SK-N-MC (cell line): ENCODE data around the gene ACAA2.

ENCODE experiments used
- EZH2 ChIP-seq: fragments of 200-600 bp; sonication (generic); IDR thresholded peaks from one replicate; pipeline ENCODE4 v1.6.1; 2017; ENCODE audit warnings: antibody characterized with exemption
- POLR2AphosphoS5 ChIP-seq: IDR thresholded peaks from 2 replicates; pipeline ENCODE4 v1.6.1; 2012; ENCODE audit warnings: mild to moderate bottlenecking, low read depth, low read length, borderline replicate concordance

DNA sequence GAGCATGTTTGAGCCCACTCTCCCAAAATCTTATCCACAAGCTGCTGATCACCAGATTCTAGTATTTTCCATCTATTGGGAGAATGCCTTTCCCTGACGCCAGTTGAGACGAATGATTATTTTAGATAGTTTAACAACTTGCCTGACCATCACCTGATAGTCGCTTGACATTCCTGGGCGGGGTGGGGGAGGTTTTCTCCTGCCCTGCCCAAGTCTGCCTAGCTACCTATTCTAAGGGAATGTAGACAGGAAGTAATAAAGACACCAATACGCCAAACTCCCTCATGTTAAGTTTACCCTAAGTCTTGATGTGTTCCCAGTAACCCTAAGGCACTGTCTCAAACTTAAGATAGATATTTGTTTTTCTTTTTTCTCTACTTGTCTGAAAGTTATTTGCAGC is 4.6 kb upstream of the ACAA2 start:
- no peak for TF ChIP-seq EZH2
- no peak for TF ChIP-seq POLR2AphosphoS5
